Mammary epithelial cell (primary cell): Measurements from ENCODE around the gene TRPV3.

ENCODE experiments used
- CTCF ChIP-seq, 2 donors: IDR thresholded peaks in 1 of 2; conservative IDR thresholded peaks in 1 of 2; 2 replicates each; pipeline ENCODE4 v1.5.1; 2011 to 2012; ENCODE audit warnings: inconsistent platforms in 2 of 2, low read length in 2 of 2, mild to moderate bottlenecking in 2 of 2, control low read depth in 1 of 2, low read depth in 1 of 2; ENCODE audit not compliant: insufficient read depth in 1 of 2; ENCODE audit errors: extremely low read depth in 1 of 2
- EZH2 ChIP-seq: IDR thresholded peaks from 2 replicates; pipeline ENCODE4 v1.6.1; 2012; ENCODE audit warnings: low read length, inconsistent platforms, borderline replicate concordance

- no peak for TF ChIP-seq CTCF (conservative IDR thresholded peaks at IDR 0.05 in 1 of 2, IDR thresholded peaks at IDR 0.05 in 1 of 2; ENCODE audit: extremely low read depth in 1 of 2, insufficient read depth in 1 of 2, low read depth in 1 of 2, low read length in 2 of 2)
- no peak for TF ChIP-seq EZH2
Measured at GRCh38 chr17:3501344-3501743, 56.3 kb downstream of the TRPV3 start.
